ENCODE results near the gene HS1BP3.
A peak's percentile ranks its signal among the peaks of the same experiment; 100 is the strongest.

Gene HS1BP3

GRCh38 chr2:20631617-20632307, 19.1 kb downstream of the HS1BP3 start:
- no peak for DNase-seq

- no peak for DNase-seq
Measured at GRCh38 chr2:20630967-20631366, 19.9 kb downstream of the HS1BP3 start.

- DNase-seq = peak in 2 of 56 donors; percentile 38 to 46
Measured at GRCh38 chr2:20629581-20630171, 21.2 kb downstream of the HS1BP3 start.

DNA sequence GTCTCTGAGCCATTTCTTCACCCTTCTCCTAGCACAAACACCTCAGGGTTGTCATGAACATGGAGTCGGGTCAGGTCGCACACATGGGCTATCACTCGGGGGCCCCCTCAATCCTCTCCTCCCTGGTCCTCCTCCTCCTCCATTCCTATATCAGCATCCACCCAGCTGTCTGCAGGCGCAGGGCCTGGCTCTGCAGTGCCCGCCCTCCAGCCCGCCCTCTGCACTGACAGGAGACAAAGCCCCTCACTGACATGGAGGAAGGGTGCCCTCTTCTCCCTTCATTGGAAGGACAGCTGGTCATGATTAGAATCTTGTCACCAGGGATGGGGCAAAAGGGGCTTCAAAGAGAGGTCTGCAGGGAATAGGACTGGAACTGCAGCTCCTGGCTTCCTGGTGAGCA, 21.7 kb downstream of the HS1BP3 start:
- no peak for DNase-seq

DNA sequence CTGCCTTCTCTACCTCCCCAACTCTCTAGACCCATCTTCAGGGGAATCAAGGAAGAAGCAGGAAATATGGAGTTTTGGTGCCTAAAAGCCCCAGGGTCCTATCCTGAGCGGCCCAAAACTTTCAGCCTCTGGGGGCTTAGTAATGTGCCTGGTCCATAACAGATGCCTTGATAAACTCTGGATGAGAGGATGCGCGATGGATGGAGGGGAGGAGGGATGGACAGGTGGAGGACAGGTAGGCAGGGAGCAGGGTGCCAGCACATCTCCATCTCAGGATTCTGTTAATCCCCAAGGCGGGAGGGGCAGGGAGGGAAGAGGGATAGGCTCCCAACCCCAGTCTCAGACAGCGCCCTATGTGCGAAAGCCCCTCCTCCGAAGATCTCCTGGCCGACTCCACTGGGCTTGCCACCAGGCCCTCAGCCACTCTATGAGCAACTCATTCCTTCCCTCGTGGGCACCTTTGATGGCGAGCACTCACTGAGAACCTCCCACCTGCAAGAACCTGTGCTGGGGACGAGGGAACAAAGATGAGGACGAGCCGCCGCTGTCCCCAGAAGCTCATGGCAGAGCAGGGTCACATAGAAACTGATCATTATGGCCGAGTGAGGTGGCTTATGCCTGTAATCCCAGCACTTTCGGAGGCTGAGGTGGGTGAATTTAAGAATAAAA, 23.1 kb downstream of the HS1BP3 start:
- no peak for DNase-seq

- no peak for DNase-seq
Measured at GRCh38 chr2:20626698-20627513, 24.0 kb downstream of the HS1BP3 start.

DNA sequence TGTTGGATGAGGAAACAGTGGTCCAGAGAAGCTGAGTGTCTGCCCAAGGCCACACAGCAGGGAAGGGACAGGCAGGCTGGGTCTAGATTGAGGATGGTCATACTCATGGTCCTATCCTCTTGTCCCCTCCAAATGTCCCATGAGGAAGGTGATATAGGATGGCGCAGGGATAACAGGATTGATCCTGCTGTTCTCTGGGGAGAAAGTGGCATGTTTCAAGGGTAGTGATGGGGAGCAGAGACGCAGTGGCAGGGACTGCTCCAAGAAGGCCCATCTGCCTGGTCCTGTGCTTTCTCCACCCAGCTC, 24.6 kb downstream of the HS1BP3 start:
- no peak for DNase-seq

DNA sequence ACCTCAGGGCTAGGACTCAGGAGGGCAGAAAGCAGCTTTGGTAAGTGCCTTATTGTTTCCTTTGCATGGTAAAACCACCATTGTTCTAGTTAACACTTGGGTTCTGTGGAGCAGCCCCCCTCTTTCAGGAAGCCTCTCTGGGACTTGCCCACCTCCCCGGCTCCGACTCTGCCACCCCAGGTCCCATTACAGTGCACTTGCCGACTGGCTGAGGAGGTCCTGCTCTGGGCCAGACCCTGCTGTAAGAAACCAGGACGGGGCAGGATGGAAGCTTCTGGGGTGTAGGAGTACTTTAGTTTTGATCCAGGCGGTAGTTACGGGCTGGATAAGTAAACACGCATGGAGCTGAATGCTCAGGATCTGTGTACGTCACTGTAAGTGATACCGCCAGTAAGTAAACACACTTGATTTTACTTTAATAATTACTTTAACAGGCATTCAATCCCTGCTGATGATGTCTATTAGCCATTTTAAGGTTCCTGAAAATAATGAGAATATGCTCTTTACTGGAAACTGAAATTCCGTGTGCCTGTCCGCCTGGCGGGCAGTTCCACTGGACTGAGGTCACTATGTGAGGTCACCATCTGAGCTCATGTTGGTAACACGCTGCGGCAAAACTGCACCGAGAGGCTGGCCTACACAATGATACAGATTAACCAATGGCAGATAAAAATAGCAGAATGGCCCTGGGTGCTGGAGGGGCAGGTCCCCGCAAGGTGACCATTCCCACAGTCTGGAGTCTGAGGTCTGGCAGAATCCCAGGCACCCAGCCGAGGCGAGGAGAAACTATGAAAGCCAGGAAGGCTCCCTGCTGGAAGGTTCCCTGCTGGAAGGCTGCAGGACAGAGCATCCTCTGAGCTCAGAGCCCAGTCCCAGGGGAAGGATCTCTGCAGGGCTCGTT, 25.2 kb downstream of the HS1BP3 start:
- peak in 5 of 56 donors; percentile 29 to 49 (median 44) for DNase-seq

- no peak for DNase-seq
Measured at GRCh38 chr2:20624884-20625485, 25.9 kb downstream of the HS1BP3 start.

- no peak for DNase-seq
Measured at GRCh38 chr2:20624156-20624883, 26.6 kb downstream of the HS1BP3 start.

- DNase-seq = no peak
Measured at GRCh38 chr2:20623741-20624155, 27.1 kb downstream of the HS1BP3 start.

GRCh38 chr2:20623241-20623640, 27.7 kb downstream of the HS1BP3 start:
- DNase-seq = no peak

- no peak for DNase-seq
Measured at GRCh38 chr2:20622731-20623130, 28.2 kb downstream of the HS1BP3 start.

DNA sequence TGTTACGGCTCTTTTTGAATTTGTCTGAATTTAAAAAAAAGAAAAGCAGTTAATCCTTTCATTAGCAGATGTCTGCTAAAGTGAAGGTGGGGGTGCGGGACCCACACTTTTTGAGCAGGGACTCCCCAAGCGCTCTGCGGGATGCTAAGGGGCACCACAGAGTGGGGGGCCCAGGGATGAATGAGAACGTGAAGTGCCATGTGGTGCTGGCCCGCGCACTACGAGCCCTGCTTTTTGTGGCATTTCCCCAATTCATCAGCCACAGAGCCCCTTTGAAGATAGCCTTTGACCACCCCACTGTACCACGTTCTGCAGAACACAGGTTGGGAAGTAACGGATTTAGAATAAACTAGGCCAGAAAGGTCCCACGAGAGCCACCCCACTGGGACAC, 28.6 kb downstream of the HS1BP3 start:
- no peak for DNase-seq

DNA sequence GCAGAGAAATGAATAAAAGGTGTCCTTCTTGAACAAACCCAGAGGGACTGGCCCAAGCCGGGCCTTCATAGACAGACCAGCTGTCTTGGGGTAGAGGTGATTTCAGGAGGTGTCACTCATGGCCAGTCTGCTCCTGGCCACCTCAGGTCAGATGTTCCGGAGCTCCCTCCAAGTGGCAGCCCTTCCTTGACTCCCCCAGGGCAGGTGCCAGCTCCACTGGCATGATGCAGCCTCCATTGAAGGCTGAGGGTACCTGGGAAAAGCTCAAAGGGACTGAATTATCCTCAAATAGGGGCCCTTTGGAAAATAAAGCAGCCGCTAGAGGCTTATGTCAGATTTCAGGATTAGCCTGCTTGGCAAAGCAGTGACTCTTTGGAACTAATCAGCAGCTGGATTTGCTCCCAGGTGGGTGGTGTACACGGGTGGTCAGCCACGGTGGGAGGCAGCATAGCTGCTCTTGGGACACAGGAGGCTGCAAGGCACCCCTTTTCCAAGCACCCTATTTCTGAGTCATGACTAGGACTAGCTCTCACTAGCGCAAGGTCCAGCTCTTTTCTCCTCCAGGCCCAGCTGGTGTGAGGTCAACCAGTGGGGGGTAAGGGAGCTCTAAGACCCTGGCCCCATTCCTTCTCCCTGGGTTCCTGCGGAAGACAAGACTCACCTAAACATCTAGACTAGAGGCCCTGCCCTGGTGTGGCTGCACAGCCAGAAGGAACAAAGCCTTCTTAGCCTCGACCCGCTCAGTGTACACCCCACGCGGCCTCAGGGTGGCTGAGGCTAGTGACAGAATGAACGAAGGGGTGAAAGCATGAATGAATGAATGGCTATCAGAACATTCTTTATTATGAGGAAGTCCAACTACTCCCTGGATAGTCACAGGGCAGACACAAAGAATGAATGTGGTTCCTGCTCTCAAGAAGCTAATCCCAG, 29.3 kb downstream of the HS1BP3 start:
- DNase-seq = no peak

DNA sequence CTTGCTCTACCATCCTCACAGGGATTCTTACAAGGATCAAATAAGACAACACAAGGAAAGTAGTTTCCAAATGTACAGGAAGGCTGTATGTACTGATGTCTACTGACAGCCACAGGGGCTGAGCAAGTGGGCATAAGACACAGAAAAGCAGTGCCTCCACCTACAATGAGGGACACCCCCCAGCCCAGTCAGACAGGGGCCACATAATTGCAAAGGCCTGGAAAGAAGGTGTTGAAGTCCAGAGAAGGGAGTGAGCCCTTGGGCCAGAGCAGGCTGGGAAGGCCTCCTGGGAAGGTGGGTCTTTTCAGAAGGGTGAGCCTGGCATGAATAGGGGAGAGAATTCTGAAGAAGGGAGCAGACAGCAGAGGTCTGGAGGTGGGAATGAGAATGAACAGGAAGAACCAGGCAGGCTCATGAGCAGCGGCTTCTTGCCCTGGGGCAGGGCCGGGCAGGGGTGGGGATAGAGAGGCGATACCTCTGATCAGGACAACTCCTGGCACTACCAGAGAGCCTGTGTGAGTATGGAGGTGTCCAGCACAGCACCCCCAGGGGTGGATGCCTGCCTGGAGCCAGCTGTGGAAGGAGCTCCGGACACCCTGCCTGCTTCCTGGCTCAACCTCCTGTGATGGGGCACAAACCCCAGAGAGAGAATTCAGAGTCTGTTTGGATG, 30.1 kb downstream of the HS1BP3 start:
- DNase-seq = no peak

DNA sequence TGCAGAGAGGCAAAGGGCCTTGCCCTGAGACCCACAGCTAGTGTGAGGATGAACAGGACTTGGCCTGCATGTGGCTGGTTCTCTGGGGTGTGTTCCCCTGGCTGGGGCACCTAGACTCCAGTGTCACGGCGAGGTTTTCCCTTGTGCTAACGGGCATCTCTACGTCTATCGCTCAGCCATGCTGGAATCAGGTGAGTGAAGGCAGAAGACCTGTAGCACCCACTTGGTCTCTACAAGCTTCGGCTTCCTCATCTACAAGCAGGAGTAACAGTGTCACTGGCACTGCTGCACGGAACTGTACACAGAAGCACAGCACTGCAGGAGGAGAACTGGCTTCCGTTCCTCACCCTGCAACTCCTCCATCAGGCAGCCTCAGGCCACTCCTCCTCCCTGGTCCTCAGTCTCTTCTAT, 30.6 kb downstream of the HS1BP3 start:
- DNase-seq = no peak

GRCh38 chr2:20619624-20620024, 31.3 kb downstream of the HS1BP3 start:
- DNase-seq = no peak

Measured in nucleus accumbens (tissue), 56 donors.